Ovary (tissue), 3 donors: ENCODE measurements around the gene SLC36A3.

Experiments used
- CTCF ChIP-seq, 3 donors: fragments of 450-650 bp in 2 of 3; fragments of 200-600 bp in 1 of 3; IDR thresholded peaks; one replicate each; pipeline versions ENCODE4 v1.5.1 to v1.8.0; 2016 to 2022; ENCODE audit warnings: antibody characterized with exemption in 3 of 3, mild to moderate bottlenecking in 1 of 3
- EP300 ChIP-seq: sonication (generic); formaldehyde crosslinking; IDR thresholded peaks from one replicate; pipeline ENCODE4 v1.6.1; 2017; ENCODE audit warnings: antibody characterized with exemption
- donor health status: DM: no; HTN: no; CAD: no.

GRCh38 chr5:151320481-151320880 is 16.9 kb upstream of the SLC36A3 start:
- TF ChIP-seq EP300 = no peak
- TF ChIP-seq CTCF (IDR thresholded peaks at IDR 0.05) = no peak
